DMS 273 treated with DMSO at 0.1 percent for 48 hours (cell line): ENCODE data around the gene GNAL.
"Not testable (repeated sequence)": the region's sequence is repeated elsewhere in the genome, so short reads cannot be mapped to it uniquely, and the experiment has no call there.

Experiments
- DNase-seq: peaks from one replicate; lab custom pipeline; 2025; lab: John Stamatoyannopoulos, UW

The GNAL gene

DNA sequence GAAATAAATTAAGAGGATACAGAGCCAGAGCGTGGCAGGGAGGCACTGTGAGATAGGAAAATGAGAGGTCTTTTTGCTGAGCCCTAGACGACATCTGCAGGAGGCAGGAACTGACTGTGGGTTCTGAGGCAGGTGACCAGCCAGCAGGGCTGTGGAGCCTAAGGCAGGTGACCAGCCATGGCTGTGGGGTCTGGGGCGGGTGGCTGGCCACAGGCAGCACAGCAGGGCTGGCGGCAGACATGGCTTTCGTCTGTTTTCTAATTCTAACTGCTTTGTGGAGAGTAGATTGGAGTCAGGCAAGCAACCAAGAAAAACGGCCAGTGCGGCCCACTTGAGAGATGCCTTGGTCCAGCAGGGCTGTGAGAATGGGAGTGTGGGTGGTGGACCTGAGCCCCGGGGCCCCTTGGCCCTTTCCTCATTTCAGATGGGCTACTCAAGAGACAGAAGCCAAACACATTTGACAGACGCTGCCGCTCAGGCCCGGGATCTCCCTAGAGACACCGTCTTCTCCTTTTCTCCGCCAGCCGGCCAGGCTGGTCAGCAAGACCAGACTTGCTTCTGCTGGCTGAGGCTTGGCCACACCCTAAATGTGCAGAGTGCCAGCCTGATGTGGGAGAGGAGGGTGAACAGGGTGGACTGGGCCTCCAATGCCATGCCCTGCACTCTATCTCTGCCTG lies 19.7 kb upstream of the GNAL start:
- peak; percentile 26 for DNase-seq

DNA sequence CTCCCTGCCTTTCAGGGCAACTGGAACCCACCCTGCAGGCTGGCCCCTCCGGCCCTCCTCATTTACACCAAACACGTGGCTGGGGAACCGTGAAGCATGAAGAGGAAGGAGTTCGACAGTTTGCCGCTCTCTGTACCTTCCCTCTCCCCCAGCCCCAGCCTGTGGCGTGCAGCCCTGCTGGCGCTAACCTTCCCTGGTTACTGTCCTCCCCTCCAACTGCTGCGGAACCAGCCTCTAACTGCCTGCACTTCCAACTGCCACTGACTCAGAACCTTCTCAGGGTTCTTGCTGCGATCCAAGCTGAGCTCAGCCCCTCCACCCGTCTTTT lies 19.2 kb upstream of the GNAL start:
- DNase-seq = no peak

- no peak for DNase-seq
These were observed 17.9 kb upstream of the GNAL start for GRCh38 chr18:11671156-11671555.

DNA sequence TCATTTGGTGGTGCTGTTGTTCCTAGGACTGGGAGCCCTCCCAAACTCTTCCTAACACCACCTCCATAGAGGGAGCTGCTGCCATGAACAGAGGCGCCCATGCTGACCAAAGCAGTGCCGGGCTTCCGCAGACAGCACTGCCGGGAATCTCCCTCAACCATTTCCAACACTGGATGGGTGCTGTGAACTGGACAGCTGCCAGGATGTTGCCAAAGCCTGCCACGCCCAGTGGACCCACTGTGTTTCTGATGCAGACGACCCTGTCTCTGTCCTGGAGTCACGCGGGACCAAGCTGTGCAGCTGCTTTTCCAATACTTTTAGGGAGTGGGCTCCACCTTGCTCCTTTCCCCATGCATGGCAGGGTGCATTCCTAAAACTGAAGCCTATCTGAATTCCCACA lies 16.9 kb upstream of the GNAL start:
- no peak for DNase-seq

- no peak for DNase-seq
These were observed 16.1 kb upstream of the GNAL start for GRCh38 chr18:11672846-11673454.

DNA sequence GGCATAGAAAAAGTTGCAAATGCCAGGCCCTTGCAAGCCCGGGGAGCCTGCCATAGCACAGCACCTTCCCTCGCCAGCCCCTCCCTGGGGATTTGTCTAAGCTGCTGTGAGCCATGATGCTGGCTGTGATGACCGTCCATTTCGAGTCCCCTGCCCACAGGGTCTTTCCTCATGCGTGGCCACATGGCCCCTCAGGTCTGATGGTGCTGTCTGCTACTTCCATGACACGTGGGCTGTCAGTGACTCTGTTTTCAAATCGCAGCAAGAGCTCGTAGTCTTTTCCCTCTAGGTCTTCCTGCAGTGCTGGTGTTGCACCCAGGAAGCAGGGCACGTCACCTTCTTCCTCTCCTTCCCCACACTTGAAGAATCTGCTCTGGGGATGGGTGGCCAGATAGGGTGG lies 15.5 kb upstream of the GNAL start:
- no peak for DNase-seq

DNA sequence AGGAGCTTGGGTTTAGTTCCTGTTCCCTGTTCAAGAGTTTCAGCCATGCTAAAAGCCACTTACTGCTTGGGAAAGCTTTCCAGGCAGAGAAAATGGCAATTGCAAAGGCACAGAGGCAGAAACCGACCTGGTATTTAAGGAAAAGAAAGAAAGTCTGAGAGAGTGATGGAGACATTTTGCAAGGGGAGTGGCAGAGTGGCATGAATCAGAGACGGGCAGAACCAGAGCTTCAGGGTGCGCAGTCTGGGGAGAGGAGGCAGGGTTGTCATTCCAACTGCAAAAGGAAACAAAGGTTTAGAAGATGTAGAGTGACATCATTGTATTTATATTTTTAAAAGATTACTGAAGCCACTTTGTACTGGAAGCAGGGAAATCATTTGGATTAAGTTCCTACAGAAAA lies 14.9 kb upstream of the GNAL start:
- no peak for DNase-seq

- no peak for DNase-seq
These were observed 12.7 kb upstream of the GNAL start for GRCh38 chr18:11676386-11676785.

GRCh38 chr18:11676867-11677266 lies 12.2 kb upstream of the GNAL start:
- DNase-seq = no peak

- no peak for DNase-seq
These were observed 10.9 kb upstream of the GNAL start for GRCh38 chr18:11678211-11678610.

- DNase-seq = peak; percentile 35
These were observed 853 bp downstream of the GNAL start for GRCh38 chr18:11689669-11690565.

GRCh38 chr18:11690660-11691059 lies 1.6 kb downstream of the GNAL start:
- DNase-seq = not testable (repeated sequence)

DNA sequence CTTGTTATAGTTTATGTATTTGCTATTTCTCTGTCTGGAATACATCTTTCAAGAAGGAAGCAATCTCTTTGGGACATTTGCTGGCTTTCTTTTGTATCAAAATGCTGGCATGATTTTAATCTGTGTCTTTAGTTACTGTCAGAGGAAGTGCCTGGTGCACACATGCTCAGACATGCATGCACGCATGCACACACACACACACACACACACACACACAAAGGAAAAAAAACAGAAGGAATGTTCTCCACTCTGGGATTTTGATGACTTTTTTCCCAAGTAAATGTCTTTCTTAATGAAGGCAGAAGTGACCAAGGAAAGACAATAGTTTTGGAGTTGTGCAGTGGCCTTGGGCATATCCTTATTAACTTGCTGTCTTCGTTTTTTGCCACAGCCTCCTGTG lies 6.7 kb downstream of the GNAL start:
- no peak for DNase-seq

DNA sequence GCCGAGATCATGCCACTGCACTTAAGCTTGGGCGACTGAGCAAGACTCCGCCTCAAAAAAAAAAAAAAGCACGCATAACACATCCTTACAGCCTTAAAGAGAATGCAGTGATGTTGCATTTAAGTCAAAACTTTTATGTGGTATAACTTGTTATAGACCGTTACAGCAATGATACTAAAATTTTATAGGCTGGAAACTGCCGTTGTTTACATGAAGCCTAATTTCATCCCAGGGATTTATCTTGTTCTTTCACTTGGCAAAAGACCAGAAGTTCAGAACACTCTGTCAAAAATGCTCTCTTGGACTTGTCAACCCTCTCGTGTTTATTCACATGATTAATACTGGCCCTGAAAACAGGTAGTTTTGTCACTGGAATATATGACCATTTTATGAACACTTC lies 7.4 kb downstream of the GNAL start:
- no peak for DNase-seq

DNA sequence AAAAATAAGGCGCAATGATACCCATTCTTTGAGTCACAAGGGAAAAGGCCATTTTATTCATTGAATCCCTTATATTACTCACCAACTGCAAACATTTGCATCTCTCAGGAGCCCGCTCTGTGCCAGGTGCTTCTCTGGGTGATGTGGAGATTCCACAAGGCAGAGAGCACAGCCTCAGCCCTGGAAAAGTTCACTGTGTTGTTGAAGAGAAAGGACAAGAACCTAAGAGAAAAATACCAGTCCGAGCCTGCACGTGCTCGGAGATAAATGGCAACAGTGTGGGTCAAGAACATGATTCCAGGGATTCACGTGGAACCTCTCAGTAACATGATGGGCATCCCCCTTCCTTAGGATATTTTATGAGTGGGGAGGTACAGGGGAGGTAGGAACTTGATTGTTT lies 11.8 kb downstream of the GNAL start:
- no peak for DNase-seq

- DNase-seq = no peak
These were observed 21.5 kb downstream of the GNAL start for GRCh38 chr18:11710578-11710977.

DNA sequence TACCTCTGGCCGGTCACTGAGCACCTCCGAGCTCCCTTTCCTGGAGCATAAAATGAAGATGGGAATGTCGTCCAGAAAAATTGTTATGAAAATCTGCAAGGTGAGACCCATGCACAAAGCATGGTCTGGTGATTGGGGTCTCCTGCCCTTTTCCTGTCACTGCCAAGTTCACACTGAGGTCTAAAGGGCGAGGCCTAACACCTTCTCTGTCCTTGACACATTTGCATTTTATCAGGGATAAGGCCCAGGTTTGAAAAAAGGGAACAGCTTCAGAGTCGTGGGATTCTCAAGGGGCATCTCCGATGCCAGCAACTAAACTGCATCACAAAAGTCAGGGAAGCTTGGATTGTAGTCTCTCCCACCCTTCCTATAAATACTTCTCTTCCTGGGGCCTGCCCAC lies 24.7 kb downstream of the GNAL start:
- DNase-seq = no peak

GRCh38 chr18:11714244-11714918 lies 25.3 kb downstream of the GNAL start:
- DNase-seq = no peak

- not testable (repeated sequence) for DNase-seq
These were observed 27.8 kb downstream of the GNAL start for GRCh38 chr18:11716767-11717315.

GRCh38 chr18:11719050-11719449 lies 30.0 kb downstream of the GNAL start:
- no peak for DNase-seq

DNA sequence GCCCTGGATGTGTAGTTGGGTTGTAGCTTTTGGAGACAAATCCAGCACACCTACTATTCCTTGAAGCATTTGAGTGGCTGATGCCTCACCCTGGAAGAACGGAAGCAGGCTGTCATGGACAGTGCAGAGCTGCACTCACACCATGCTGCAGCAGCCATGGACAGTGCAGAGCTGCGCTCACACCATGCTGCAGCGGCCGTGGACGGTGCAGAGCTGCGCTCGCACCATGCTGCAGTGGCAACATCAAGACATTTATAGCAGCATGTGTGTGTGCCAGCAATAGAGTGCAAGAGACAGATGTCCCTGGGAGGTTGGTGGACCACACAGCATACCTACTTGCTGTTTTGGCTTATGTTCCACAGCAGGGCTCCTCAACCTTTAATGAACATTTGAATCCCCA lies 30.6 kb downstream of the GNAL start:
- peak; percentile 80 for DNase-seq

GRCh38 chr18:11721720-11722119 lies 32.7 kb downstream of the GNAL start:
- DNase-seq = no peak
